Activated CD4-positive, alpha-beta T cell treated with anti-CD3 and anti-CD28 coated beads, Interleukin-2, amount 10 ng/mL, durations not matched to agents 7 days and 5 days (primary cell): ENCODE results near the gene AMBP. TPM values are rescaled to one million over a fixed set of nuclear protein-coding genes. Genes with fewer than 3 reads are reported as not detected.

Experiments
- CTCF ChIA-PET: fragments of 350-600 bp; sonication (Branson Sonifier 250); formaldehyde crosslinking; loops from one replicate; lab custom pipeline; 2021; ENCODE audit warnings: antibody characterized with exemption; lab: Charles Lee
- POLR2A ChIA-PET: fragments of 350-600 bp; sonication (Branson Sonifier 250); formaldehyde crosslinking; loops from one replicate; lab custom pipeline; 2021; ENCODE audit warnings: antibody characterized with exemption; lab: Charles Lee
- DNase-seq: peaks from one replicate; pipeline ENCODE4 v3.0.0-alpha.2; 2020
- H3K27ac Mint-ChIP-seq: one replicate; pipeline ENCODE4 v1.8.0; 2021; ENCODE audit warnings: mild to moderate bottlenecking, moderate library complexity, mixed read lengths
- H3K27me3 Mint-ChIP-seq: one replicate; pipeline ENCODE4 v1.8.0; 2021; ENCODE audit warnings: mixed read lengths
- H3K36me3 Mint-ChIP-seq: one replicate; pipeline ENCODE4 v1.8.0; 2021; ENCODE audit warnings: low read depth, mixed read lengths
- H3K4me1 Mint-ChIP-seq: one replicate; pipeline ENCODE4 v1.8.0; 2021; ENCODE audit warnings: mixed read lengths
- H3K4me3 Mint-ChIP-seq: one replicate; pipeline ENCODE4 v1.8.0; 2021; ENCODE audit warnings: mild to moderate bottlenecking, moderate library complexity, mixed read lengths
- H3K9me3 Mint-ChIP-seq: one replicate; pipeline ENCODE4 v1.8.0; 2021; ENCODE audit warnings: mixed read lengths
- total RNA-seq, 2 experiments: library from RNA; stranded (reverse); gene quantifications; one replicate each; pipeline ENCODE4 v1.2.3, GENCODE V29; 2021

Gene AMBP
- total RNA-seq, 2 experiments from 2014 or later, result not detected

- peaks cover 6% of the 10 kb centered on the region for H3K27me3 Mint-ChIP-seq
- POLR2A ChIA-PET, result no interaction called here
Observed at GRCh38 chr9:114119242-114120191, 41.4 kb upstream of the AMBP start.

GRCh38 chr9:114117996-114118830, 40.1 kb upstream of the AMBP start:
- Mint-ChIP-seq H3K4me1 (no peaks in the 10 kb centered on the region), H3K4me3 (no peak overlapping the region), H3K27ac (no peak overlapping the region), H3K36me3 (no peaks in the 10 kb centered on the region), H3K9me3 (no peaks in the 10 kb centered on the region), H3K27me3 (peaks cover 8% of the 10 kb centered on the region)
- POLR2A ChIA-PET, result no interaction called here
- DNase-seq, result no peak
- CTCF ChIA-PET, result interaction anchor here (0.8 kb wide), 1 partner anchor 8 kb away, joined by 3 read pairs; no protein-coding TSS in a partner anchor

More at GRCh38 chr9:114119242-114120191, 41.4 kb upstream of the AMBP start:
- no peaks in the 10 kb centered on the region for H3K36me3 Mint-ChIP-seq
- CTCF ChIA-PET, result no interaction called here
- no peak overlapping the region for H3K4me3 Mint-ChIP-seq
- H3K4me1 Mint-ChIP-seq, result no peaks in the 10 kb centered on the region
- DNase-seq, result no peak
- H3K9me3 Mint-ChIP-seq, result no peaks in the 10 kb centered on the region
- no peak overlapping the region for H3K27ac Mint-ChIP-seq

- DNase-seq, result no peak
- POLR2A ChIA-PET, result no interaction called here
- Mint-ChIP-seq H3K27me3 (peaks cover 8% of the 10 kb centered on the region), H3K4me3 (no peak overlapping the region), H3K9me3 (no peaks in the 10 kb centered on the region), H3K4me1 (no peaks in the 10 kb centered on the region), H3K36me3 (no peaks in the 10 kb centered on the region), H3K27ac (no peak overlapping the region)
- CTCF ChIA-PET, result no interaction called here
Observed at GRCh38 chr9:114117614-114117995, 39.5 kb upstream of the AMBP start.

GRCh38 chr9:114116126-114116747, 38.1 kb upstream of the AMBP start:
- H3K27me3 Mint-ChIP-seq, result peaks cover 8% of the 10 kb centered on the region
- ChIA-PET POLR2A (no interaction called here), CTCF (no interaction called here)
- H3K4me1 Mint-ChIP-seq, result no peaks in the 10 kb centered on the region
- DNase-seq, result no peak
- no peaks in the 10 kb centered on the region for H3K36me3 Mint-ChIP-seq
- no peak overlapping the region for H3K4me3 Mint-ChIP-seq
- no peaks in the 10 kb centered on the region for H3K9me3 Mint-ChIP-seq
- H3K27ac Mint-ChIP-seq, result no peak overlapping the region

- H3K4me3 Mint-ChIP-seq, result no peak overlapping the region
- peaks cover 8% of the 10 kb centered on the region for H3K27me3 Mint-ChIP-seq
- H3K36me3 Mint-ChIP-seq, result no peaks in the 10 kb centered on the region
- POLR2A ChIA-PET, result no interaction called here
- CTCF ChIA-PET, result no interaction called here
- H3K4me1 Mint-ChIP-seq, result no peaks in the 10 kb centered on the region
- H3K9me3 Mint-ChIP-seq, result no peaks in the 10 kb centered on the region
- no peak overlapping the region for H3K27ac Mint-ChIP-seq
- no peak for DNase-seq
Observed at GRCh38 chr9:114115654-114116125, 37.6 kb upstream of the AMBP start.

GRCh38 chr9:114114364-114114763, 36.3 kb upstream of the AMBP start:
- Mint-ChIP-seq H3K9me3 (no peaks in the 10 kb centered on the region), H3K36me3 (no peaks in the 10 kb centered on the region), H3K27ac (no peak overlapping the region), H3K4me3 (no peak overlapping the region), H3K4me1 (no peaks in the 10 kb centered on the region), H3K27me3 (peaks cover 8% of the 10 kb centered on the region)
- DNase-seq, result no peak
- POLR2A ChIA-PET, result no interaction called here
- CTCF ChIA-PET, result no interaction called here

GRCh38 chr9:114112778-114113584, 34.9 kb upstream of the AMBP start:
- POLR2A ChIA-PET, result no interaction called here
- no peak overlapping the region for H3K27ac Mint-ChIP-seq

GRCh38 chr9:114112325-114112724, 34.2 kb upstream of the AMBP start:
- POLR2A ChIA-PET, result no interaction called here
- H3K27ac Mint-ChIP-seq, result no peak overlapping the region
- no peak overlapping the region for H3K4me3 Mint-ChIP-seq
- CTCF ChIA-PET, result interaction anchor here (0.6 to 1.1 kb wide), 3 partner anchors 9 to 236 kb away, joined by 3 read pairs; no protein-coding TSS in a partner anchor
- H3K4me1 Mint-ChIP-seq, result no peaks in the 10 kb centered on the region
- no peak for DNase-seq
- H3K9me3 Mint-ChIP-seq, result no peaks in the 10 kb centered on the region
- peaks cover 9% of the 10 kb centered on the region for H3K27me3 Mint-ChIP-seq
- H3K36me3 Mint-ChIP-seq, result no peaks in the 10 kb centered on the region

More at GRCh38 chr9:114112778-114113584, 34.9 kb upstream of the AMBP start:
- Mint-ChIP-seq H3K4me1 (no peaks in the 10 kb centered on the region), H3K4me3 (no peak overlapping the region), H3K9me3 (no peaks in the 10 kb centered on the region), H3K27me3 (peaks cover 6% of the 10 kb centered on the region), H3K36me3 (no peaks in the 10 kb centered on the region)
- no peak for DNase-seq
- CTCF ChIA-PET, result interaction anchor here (1.0 to 1.2 kb wide), 2 partner anchors 9 to 30 kb away, joined by 3 read pairs; no protein-coding TSS in a partner anchor

- no peak for DNase-seq
- H3K9me3 Mint-ChIP-seq, result no peaks in the 10 kb centered on the region
Observed at GRCh38 chr9:114110180-114110579, 32.1 kb upstream of the AMBP start.

GRCh38 chr9:114109124-114109523, 31.0 kb upstream of the AMBP start:
- Mint-ChIP-seq H3K36me3 (no peaks in the 10 kb centered on the region), H3K27ac (no peak overlapping the region), H3K27me3 (peaks cover 21% of the 10 kb centered on the region), H3K9me3 (no peaks in the 10 kb centered on the region), H3K4me3 (no peak overlapping the region), H3K4me1 (no peaks in the 10 kb centered on the region)
- ChIA-PET CTCF (interaction anchor here (0.6 to 3.4 kb wide), 6 partner anchors 12 to 183 kb away, joined by 3 to 18 read pairs (median 4); partner anchors contain the start of gene AMBP), POLR2A (no interaction called here)
- no peak for DNase-seq

More at GRCh38 chr9:114110180-114110579, 32.1 kb upstream of the AMBP start:
- Mint-ChIP-seq H3K36me3 (no peaks in the 10 kb centered on the region), H3K27me3 (peaks cover 16% of the 10 kb centered on the region), H3K4me3 (no peak overlapping the region), H3K27ac (no peak overlapping the region), H3K4me1 (no peaks in the 10 kb centered on the region)
- POLR2A ChIA-PET, result no interaction called here
- CTCF ChIA-PET, result interaction anchor here (0.8 to 3.4 kb wide), 4 partner anchors 8 to 181 kb away, joined by 3 to 18 read pairs (median 4); partner anchors contain the start of gene AMBP

- Mint-ChIP-seq H3K9me3 (no peaks in the 10 kb centered on the region), H3K36me3 (no peaks in the 10 kb centered on the region), H3K27me3 (peaks cover 21% of the 10 kb centered on the region), H3K4me1 (no peaks in the 10 kb centered on the region), H3K27ac (no peak overlapping the region), H3K4me3 (no peak overlapping the region)
- POLR2A ChIA-PET, result no interaction called here
- DNase-seq, result peak; percentile 60
- CTCF ChIA-PET, result interaction anchor here (0.6 to 3.4 kb wide), 9 partner anchors 9 to 398 kb away, joined by 3 to 18 read pairs (median 4); partner anchors contain the start of gene KIF12
Observed at GRCh38 chr9:114108016-114108833, 30.1 kb upstream of the AMBP start.
